ENCODE data around the gene USF3. TPM values are rescaled to one million over a fixed set of nuclear protein-coding genes. Genes with fewer than 3 reads are reported as not detected.

Gene USF3
- total RNA-seq, 2 donors from 2014 or later = 22.2 to 25.3 TPM

DNA sequence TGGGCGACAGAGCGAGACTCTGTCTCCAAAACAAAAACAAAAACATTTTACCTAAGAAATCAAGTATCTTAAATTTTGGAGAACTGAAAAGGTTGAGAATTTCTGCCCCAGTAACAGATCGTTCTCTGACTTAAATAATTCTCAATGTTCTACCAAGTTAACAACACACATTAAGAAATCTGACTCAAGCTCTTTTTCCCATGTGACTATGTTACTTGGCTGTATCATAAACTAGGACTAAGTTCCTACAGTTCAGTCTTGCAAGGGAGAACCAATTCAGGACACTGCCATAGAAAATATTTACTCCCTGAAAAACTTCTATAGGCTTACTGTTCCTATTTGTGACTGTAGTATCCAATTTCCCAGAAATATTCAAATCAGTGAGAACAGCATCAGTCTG lies 20.9 kb upstream of the USF3 start:
- H3K4me3 ChIP-seq = no peak overlapping the region
- WGBS = 97% methylated on average over 3 of the region's 3 CpGs
- TF ChIP-seq POLR2A (IDR thresholded peaks at IDR 0.05) = no peak
- TF ChIP-seq, protein P1, sequence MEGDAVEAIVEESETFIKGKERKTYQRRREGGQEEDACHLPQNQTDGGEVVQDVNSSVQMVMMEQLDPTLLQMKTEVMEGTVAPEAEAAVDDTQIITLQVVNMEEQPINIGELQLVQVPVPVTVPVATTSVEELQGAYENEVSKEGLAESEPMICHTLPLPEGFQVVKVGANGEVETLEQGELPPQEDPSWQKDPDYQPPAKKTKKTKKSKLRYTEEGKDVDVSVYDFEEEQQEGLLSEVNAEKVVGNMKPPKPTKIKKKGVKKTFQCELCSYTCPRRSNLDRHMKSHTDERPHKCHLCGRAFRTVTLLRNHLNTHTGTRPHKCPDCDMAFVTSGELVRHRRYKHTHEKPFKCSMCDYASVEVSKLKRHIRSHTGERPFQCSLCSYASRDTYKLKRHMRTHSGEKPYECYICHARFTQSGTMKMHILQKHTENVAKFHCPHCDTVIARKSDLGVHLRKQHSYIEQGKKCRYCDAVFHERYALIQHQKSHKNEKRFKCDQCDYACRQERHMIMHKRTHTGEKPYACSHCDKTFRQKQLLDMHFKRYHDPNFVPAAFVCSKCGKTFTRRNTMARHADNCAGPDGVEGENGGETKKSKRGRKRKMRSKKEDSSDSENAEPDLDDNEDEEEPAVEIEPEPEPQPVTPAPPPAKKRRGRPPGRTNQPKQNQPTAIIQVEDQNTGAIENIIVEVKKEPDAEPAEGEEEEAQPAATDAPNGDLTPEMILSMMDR (IDR thresholded peaks at IDR 0.05) = no peak
- no peak for TF ChIP-seq POLR2AphosphoS5 (IDR thresholded peaks at IDR 0.05)
- H3K36me3 ChIP-seq = no peaks in the 10 kb centered on the region
- DNase-seq (ENCODE audit: low spot score) = no peak
- intact Hi-C loops (cut with DNase I) = no loop called here
- H3K9me3 ChIP-seq = no peaks in the 10 kb centered on the region
- H3K4me1 ChIP-seq (replicated peaks) = no peaks in the 10 kb centered on the region
- H3K27ac ChIP-seq = no peak overlapping the region
- H3K27me3 ChIP-seq (replicated peaks; ENCODE audit: insufficient read depth) = no peaks in the 10 kb centered on the region

DNA sequence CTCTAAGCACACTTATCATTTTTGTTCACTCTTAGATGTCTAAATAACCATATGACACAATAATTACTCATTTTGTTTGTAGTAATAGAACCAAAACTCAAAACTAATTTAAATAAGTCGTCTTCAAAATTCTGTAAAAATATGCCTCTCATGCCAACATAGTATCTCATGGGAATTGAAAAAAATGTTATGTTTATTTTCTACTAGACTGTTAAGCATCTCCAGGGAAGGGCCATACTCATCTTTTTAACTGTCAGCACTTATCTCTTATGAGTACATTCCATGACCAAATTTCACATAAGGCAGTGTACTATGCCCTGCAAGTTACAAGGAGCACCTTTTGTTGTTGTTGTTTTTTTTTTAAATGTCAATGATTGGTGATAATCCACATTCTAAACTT lies 18.3 kb upstream of the USF3 start:
- no peak for DNase-seq (ENCODE audit: low spot score)
- no peaks in the 10 kb centered on the region for H3K9me3 ChIP-seq
- H3K4me3 ChIP-seq = no peak overlapping the region
- no peaks in the 10 kb centered on the region for H3K27me3 ChIP-seq (replicated peaks; ENCODE audit: insufficient read depth)
- H3K27ac ChIP-seq = no peak overlapping the region
- TF ChIP-seq POLR2AphosphoS5 (IDR thresholded peaks at IDR 0.05) = no peak
- TF ChIP-seq, protein P1 (IDR thresholded peaks at IDR 0.05) = no peak
- no peak for TF ChIP-seq POLR2A (IDR thresholded peaks at IDR 0.05)
- WGBS = 68% methylated on average over 1 of the region's 1 CpG
- H3K36me3 ChIP-seq = no peaks in the 10 kb centered on the region
- no peaks in the 10 kb centered on the region for H3K4me1 ChIP-seq (replicated peaks)
- intact Hi-C loops (cut with DNase I) = no loop called here

DNA sequence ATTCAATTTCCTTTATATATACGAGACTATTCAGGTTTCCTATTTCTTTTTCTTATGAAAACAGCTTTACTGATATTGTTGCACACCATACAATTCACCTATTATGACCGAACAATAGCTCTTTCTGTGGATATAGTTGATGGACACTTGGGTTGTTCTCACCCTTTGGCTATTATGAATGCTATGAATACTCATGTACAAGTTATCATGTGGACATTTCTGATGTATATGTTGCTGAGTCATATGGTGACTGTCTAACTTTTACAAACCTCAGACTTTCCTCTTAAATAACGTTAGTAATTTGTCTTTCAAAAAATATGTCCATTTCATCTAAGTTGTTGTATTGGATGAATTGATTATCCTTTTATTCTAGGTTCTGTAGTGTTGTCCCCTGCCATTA lies 15.7 kb upstream of the USF3 start:
- Histone ChIP-seq H3K27me3 (replicated peaks; ENCODE audit: insufficient read depth) (no peaks in the 10 kb centered on the region), H3K27ac (no peak overlapping the region)
- 47% methylated on average over 3 of the region's 3 CpGs for WGBS

DNA sequence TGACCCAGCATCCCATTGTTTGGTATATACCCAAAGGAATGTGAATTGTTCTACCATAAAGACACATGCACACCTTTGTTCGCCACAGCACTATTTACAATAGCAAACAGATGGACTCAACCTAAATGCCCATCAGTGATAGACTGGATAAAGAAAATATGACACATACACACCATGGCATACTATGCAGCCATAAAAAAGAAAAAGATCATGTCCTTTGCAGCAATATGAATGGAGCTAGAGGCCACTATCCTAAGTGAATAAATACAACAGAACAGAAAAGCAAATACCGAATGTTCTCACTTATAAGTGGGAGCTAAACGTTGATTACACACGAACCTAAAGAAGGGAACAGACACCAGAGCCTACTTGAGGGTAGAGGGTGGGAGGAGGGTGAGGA lies 11.4 kb upstream of the USF3 start:
- Histone ChIP-seq H3K4me3 (no peak overlapping the region), H3K4me1 (replicated peaks) (no peaks in the 10 kb centered on the region), H3K9me3 (no peaks in the 10 kb centered on the region), H3K36me3 (no peaks in the 10 kb centered on the region), H3K27ac (no peak overlapping the region), H3K27me3 (replicated peaks; ENCODE audit: insufficient read depth) (no peaks in the 10 kb centered on the region)
- intact Hi-C loops (cut with DNase I) = no loop called here
- no peak for DNase-seq (ENCODE audit: low spot score)
- TF ChIP-seq POLR2A (IDR thresholded peaks at IDR 0.05) (no peak), POLR2AphosphoS5 (IDR thresholded peaks at IDR 0.05) (no peak)
- TF ChIP-seq, protein P1 (IDR thresholded peaks at IDR 0.05) = no peak
- 93% methylated on average over 4 of the region's 4 CpGs for WGBS

More for the DNA sequence above, 15.7 kb upstream of the USF3 start:
- Histone ChIP-seq H3K4me3 (no peak overlapping the region), H3K9me3 (no peaks in the 10 kb centered on the region), H3K4me1 (replicated peaks) (no peaks in the 10 kb centered on the region), H3K36me3 (no peaks in the 10 kb centered on the region)
- DNase-seq (ENCODE audit: low spot score) = no peak
- TF ChIP-seq POLR2AphosphoS5 (IDR thresholded peaks at IDR 0.05) = no peak
- no peak for TF ChIP-seq POLR2A (IDR thresholded peaks at IDR 0.05)
- TF ChIP-seq, protein P1 (IDR thresholded peaks at IDR 0.05) = no peak
- intact Hi-C loops (cut with DNase I) = no loop called here

DNA sequence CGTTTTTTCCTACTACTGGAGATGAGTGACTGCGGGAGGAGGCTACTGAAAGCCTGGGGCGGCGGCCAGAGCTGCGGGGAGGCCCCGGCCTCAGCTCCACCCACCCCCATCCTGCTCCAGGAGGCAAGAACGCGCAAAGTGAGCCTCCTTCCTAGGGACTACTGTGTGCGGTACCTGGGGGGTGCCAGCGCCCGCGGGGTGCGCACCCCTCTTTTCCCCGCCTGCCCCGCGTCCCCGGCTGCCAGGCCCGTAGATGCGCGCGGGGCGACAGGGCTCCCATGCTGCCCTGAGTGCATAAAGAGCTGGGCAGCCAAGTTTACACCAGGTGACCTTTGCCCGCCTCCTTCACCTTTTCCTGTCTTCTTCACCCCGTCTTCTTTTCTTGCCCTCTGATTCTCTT lies 2.5 kb upstream of the USF3 start:
- 29% methylated on average over 24 of the region's 24 CpGs for WGBS
- Histone ChIP-seq H3K4me1 (replicated peaks) (no peaks in the 10 kb centered on the region), H3K27ac (peak overlapping the region in 1 of 2 donors; percentile 100), H3K27me3 (replicated peaks; ENCODE audit: insufficient read depth) (no peaks in the 10 kb centered on the region), H3K4me3 (no peak overlapping the region), H3K36me3 (no peaks in the 10 kb centered on the region), H3K9me3 (no peaks in the 10 kb centered on the region)
- no peak for TF ChIP-seq POLR2AphosphoS5 (IDR thresholded peaks at IDR 0.05)
- TF ChIP-seq, protein P1 (IDR thresholded peaks at IDR 0.05) = no peak
- no peak for TF ChIP-seq POLR2A (IDR thresholded peaks at IDR 0.05)
- no peak for DNase-seq (ENCODE audit: low spot score)
- intact Hi-C loops (cut with DNase I) = loop anchor here (5.0 kb wide), 1 partner anchor 37 kb away; no protein-coding TSS in a partner anchor
